HG03039 (cell line): ENCODE measurements around the gene CERS3.
"Not testable (repeated sequence)": the region's sequence is repeated elsewhere in the genome, so short reads cannot be mapped to it uniquely, and the experiment has no call there.

ENCODE experiments used
- ATAC-seq: cut with Tn5 transposase; IDR thresholded peaks from one replicate; pipeline ENCODE4 v1.9.1; 2021; ENCODE audit warnings: mild to moderate bottlenecking, moderate library complexity; ENCODE audit not compliant: unreplicated experiment

CERS3 gene

DNA sequence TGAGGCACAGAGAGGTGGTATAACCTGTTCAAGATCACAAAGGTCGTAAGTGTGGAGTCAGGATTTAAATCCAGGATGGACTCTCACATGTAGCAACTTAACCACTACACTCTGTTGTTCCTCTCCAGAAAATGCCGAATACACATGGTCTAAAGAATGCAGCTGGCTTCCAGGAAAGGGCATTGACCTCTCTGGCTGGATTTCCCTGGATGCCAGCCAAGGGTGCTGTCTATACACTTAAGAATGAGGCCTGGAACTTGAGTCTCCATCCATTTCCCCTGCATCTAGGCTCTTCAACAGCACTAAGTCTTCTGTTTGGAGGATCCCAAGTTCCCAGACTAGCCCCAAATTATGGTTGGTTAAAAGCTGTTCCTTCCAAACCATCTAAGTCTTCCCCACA lies 60.5 kb downstream of the CERS3 start:
- no peak for ATAC-seq

DNA sequence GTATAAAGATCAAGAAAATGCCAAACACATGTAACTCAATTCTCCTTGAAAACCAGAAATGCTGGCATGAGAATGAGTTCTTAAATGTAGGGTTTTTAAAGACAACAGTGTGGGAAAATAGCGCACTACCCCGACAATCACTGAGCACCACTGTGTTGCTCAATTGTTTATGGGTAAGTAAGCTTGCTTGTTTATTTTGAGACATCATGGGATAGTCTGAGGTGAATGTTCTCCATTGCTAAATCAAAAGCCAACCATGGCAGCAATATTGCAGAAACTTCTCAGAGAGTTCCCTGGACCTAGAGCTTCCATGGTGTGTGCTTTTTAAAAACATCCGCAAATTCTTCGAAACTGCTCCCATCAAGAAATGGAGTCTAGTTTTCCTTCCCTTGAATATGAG lies 62.7 kb downstream of the CERS3 start:
- no peak for ATAC-seq

DNA sequence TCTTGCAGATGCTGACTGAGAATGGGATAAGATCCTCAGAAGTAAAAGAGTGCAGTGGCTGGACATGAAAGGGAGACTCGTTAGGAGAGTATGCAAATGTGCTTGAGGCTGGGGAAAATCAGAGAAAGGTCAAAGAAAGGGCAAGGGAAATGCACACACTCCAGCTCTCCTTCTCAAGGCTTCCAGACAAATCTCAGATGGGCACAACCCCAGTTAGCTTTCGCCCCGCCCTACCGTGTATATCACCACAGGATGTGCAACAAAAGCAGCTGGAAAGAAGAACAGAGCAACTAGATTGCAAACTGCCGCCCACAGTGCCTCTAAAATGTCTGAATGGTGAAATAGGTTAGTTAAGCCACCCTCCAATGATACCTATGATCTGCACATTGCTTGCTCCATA lies 63.9 kb downstream of the CERS3 start:
- ATAC-seq: no peak

DNA sequence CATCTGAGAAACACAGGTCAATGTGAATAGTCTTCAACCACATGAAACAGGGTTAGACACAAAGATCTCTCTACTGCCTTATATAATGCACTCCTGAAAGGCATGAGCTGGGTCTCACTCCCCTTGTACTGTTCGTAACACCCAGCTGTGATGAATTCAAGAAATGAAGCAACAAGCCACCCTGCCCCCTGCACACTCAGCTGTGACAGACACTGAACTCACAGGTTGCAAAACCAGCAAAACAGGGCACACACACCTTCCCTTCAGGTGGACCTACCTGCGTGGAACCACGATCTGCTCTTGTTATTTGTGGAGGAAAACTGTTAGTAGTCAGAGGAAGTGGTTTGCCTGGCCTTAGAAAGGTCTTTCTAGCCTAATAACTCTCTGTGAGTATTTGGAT lies 64.5 kb downstream of the CERS3 start:
- ATAC-seq: no peak

DNA sequence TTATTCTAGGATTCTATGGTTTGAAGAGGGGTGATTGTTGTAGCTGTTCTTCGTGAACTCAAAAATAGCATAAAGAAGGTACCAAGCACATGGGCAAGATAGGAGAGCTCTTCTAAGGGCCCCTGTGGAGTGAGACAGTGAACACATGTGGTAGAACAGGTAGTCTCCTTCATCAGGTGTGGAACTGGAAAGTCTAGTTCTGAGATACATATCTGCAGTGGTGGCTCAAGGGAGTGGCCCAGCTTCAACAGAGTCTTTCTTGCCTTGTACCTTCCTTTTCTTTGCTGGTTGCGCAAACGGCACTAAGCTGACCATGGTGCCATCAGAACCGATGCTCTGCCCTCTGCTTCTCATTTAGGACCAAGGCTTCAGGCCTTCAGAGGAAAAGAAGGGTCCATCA lies 65.2 kb downstream of the CERS3 start:
- ATAC-seq: no peak

DNA sequence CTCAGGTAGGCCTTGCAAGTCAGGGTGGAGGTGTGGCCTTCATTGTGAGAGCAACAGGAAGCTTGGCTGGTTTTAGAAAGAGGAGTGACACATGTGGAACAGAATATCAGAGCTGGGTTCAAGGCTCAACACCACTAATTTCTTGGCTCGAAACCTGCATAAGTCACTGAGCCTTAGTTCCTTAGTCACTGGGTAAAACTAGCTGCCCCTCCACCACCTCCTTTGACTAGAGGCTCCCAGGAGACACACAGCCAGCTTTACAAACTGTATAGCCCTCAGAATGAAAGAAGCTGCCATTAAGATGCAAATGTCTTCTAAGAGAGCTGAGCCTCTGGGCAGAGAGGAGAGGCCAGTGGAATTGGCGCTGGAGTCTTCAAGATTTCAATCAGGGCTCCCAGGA lies 67.7 kb downstream of the CERS3 start:
- peak; percentile 51 for ATAC-seq

DNA sequence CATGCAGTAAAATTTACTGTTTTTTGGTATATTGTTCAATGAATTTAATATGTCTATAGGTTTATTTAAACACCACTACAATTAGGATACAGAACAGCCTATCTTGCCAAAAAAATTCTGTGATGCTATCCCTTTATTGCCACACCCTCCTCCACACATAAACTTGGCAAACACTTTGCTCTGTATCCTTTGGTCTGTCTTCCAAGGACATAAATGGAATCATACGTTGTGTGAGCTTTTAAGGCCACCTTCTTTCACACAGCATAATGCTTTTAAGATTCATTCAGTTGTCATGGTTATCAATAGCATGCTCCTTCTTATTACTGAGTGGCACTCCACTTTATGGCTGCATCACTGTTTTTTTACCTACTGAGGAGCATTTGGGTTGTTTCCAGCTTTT lies 71.5 kb downstream of the CERS3 start:
- ATAC-seq: no peak

DNA sequence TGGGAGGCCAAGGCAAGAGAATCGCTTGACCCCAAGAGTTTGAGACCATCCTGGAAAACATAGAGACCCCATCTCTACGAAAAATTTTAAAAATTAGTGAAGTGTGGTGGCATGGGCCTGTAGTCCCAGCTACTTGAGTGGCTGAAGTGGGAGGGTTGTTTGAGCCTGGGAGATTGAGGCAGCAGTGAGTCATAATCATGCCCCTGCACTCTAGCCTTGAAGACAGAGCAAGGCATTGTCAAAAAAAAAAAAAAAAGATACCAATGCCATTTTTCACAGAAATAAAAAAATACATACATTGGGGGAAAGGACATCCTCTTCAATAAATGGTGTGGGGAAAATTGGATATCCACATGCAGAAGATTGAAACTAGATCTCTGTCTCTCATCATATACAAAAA lies 74.6 kb downstream of the CERS3 start:
- ATAC-seq: no peak

DNA sequence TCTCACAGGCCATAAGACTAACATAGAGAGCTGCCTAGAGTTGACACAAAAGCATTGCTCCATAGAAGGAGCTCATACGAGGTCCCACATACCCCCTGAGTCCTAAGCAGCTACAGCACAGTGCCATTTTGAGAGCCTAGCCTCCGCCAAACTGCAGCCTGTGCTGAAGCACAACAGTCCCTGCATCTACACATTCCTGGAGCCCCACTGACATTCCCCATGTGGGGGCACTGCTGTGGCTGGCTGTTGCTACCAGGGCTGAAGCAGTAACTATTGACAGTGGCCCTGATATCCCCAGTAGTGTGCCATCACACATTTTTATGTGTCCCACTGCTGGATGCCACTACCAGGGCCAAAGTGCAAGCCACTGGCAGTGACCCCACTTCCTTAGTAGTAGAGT lies 80.3 kb downstream of the CERS3 start:
- ATAC-seq: no peak

DNA sequence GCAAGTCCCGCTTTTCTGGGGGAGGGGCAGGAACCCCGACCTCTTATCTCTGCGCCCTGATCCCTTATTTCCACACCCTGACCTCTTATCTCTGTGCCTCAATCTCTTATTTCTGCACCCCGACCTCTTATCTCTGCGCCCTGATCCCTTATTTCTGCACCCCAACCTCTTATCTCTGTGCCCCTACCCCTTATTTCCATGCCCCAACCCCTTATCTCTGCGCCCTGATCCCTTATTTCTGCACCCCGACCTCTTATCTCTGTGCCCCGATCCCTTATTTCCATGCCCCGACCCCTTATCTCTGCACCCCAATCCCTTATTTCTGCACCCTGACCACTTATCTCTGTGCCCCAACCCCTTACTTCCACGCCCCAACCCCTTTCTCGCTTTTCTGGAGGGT lies 87.7 kb downstream of the CERS3 start:
- ATAC-seq: not testable (repeated sequence)

DNA sequence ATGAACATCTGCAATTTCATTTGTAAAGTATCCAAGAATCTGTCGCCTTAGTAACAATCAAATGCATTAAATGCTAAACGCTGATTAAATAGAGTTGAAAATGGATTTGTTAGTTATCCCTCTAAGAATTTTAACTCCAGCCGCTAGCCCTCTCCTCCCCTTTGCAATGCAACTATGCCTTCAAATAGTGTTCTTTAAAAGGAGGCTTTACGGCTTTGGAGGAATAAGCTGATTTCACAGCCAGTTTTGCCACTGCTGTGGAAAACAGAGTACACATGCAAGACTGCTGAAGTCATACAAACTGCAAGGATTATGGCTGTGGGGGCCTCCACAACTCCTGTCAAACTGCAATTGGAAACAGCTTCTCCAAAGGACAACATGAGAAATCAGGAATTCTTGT lies 89.2 kb downstream of the CERS3 start:
- no peak for ATAC-seq

DNA sequence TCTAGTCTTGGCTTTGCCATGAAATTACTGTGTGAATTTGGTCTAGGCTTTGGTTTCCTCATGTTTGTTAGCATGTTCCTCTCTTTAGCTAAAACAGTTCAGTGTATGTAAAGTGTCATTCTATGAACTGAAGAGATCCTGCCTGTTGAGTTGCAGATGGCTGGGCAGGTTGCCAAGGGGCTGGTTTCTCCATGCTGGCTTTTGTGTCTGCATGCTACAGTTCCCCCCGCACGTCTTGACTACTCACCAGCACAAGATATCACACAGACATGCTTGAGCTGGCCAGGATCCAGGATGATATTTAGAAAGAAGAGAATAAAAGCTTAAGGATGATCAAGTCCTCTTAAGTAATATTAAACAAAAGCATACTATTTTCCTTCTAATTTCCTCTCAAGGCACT lies 90.2 kb downstream of the CERS3 start:
- ATAC-seq: no peak

DNA sequence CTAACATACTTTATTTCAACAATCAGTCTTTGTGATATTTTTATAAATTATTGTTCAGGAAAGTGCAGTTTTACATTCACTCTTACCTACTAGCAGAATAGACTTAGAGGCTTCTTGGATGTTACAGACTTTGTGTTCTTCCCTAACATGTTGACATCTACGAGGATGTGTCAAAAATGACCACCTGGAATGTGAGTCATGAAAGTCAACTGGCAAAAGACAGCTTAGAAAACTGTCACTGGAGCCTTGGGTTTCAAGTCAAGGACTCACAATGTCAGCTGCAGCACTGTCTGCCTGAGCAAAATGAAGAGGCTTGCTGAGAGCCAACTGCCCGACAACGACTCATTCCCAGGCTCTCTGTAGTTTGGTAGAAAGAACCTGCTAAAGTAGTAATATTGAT lies 91.5 kb downstream of the CERS3 start:
- no peak for ATAC-seq

DNA sequence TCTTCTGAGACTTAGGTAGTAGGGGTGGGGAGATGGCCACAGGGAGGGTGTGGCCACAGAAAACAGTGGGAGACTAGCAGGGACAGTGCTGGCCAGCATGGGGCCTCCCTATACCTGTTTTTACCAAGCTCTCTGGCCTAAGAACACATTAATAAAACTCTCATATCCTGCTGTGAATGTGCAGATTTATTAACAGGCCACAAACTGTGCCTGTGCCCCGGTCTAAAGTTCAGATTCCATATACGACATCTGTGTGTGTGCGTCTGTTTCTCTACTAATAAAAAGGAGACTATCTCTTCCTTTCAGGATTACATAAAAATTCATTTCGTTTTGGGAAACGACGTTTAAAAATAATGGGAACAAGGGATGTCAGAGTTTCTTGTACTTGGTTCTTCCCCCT lies 94.2 kb downstream of the CERS3 start:
- no peak for ATAC-seq

DNA sequence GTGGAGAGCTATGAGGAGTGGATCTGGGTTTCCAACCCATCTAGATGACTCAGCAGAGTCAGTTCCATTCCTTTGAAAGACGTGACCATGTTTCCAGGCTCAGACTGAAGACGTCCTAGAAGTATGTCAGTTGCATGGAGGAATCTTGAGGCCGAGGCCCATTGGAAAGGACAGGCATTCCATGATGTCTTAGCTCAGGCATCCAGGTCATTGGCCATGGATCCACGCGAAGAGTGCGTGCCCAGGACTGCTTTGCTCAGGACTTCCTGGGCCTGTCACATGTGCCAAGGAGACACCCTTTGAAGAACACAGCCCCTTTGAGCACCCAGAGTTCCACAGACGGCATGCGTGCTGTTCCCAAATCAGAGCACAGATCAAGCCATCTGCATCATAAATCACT lies 94.7 kb downstream of the CERS3 start:
- ATAC-seq: no peak

DNA sequence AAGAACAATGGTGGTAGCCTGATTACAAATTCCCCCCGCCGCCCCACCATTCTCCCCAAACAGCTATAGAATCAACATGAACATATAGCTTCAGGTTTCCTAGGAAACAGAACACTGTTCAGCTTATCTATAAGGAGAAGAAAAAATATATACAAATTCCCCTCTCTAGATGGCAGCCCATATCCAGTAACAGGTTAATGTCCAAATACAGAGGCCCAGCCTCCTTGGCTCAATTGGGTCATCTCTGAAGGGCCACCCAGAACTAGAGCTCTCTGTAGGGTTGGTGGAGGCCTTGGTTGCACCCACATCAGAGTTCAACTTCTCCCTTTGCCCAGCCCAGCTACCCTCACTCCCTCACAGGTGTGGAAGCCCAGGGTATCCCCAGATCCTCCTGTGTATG lies 95.4 kb downstream of the CERS3 start:
- ATAC-seq: no peak

DNA sequence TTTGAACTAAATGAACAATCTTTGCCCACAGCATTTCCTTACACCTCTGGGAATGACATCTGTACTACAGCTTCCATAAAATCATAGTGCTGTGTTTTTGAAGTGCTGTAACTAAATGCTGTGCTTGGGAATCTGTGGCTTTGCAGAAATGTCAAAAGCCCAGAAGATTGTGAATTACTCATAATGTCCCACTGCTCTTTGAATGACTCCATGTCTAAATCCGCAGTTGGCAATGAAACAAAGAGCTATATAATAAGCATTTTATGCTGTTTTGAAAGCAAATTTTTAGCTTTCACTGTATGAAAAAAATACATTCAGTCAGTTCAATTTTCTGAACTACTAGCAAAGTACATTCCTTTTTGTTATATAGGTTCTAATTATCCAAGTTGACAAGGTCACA lies 98.3 kb downstream of the CERS3 start:
- no peak for ATAC-seq

DNA sequence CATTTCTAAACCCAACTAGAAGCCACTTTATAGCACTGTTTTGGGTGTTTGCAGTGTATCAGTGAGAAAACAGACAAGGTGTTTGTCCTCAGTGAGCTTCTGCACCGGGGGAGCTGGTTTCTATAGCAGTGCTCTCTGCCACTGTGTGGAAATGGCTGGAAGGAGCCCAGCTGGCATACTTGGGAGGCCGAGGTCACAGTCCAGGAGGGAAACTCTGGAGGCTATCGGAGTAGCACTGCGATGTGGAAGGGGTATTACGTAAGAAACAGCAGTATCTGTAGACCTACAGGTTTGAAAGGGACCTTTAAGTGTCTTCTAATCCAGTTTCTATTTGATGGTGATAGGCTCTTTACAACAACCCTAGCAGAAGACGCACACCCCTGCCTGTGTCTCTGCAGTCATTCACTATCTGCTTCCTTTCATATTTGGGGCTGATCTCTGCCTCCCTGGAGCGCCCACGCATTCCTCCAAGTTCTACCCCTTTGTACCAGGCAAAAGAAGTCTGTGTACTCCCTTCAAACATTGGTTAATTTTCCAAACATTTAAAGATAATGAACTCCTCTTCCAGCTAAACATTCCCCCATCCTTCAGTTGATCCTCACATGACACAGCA lies 99.5 kb downstream of the CERS3 start:
- no peak for ATAC-seq

DNA sequence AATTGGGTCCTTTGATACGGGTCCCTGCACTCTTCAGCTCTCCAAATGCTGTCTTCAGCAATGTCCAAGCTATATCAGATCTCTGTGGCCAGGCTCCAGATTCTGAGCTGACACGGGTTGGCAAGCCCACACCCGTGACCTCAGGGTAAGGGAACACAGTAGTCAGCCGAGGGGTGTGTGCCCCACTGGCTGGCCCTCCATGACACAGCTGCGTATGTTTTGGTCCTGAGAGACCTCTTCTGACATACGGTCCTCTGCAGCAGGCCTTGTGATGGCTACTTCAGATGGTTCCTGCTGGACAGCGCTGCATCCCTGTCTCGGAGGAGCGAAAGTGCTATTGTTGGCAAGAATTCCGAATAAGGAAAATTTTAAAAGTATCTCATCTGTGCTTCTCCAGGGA lies 101.8 kb downstream of the CERS3 start:
- no peak for ATAC-seq

DNA sequence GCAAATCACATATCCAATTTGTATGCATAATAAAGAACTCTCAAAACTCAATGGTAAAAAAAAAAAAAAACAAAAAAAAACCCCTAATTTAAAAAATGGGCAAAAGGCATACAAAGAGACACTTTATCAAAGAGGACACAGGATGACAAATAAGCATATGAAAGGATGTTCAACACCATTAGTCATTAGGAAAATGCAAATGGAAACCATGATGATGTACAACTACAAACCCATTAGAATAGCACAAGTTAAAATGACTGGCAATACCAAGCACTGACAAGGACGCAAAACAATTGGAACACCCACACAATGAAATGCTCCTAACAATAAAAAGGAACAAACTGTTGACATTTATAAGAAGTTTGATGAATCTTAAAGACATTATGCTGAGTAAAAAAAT lies 123.6 kb downstream of the CERS3 start:
- ATAC-seq: no peak

DNA sequence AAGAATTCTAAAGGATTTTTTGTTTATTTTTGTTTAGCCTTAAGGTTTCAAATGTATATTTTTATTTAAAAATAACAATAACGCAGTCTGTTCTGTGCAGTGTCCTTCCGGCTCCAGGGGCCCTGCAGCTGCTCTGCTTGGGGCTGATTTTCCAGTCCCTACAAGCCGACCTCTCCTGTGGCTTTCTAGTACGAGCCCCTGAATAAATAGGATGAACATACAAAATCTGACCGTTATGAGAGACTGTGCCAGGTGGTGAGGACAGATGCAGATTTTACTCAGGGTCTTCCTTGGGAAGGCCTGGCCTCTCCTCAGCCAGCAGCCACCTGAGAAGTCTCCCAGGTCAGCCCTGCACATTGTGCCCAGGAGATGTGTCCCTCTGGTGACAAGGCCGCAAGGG lies 127.8 kb downstream of the CERS3 start:
- ATAC-seq: no peak

DNA sequence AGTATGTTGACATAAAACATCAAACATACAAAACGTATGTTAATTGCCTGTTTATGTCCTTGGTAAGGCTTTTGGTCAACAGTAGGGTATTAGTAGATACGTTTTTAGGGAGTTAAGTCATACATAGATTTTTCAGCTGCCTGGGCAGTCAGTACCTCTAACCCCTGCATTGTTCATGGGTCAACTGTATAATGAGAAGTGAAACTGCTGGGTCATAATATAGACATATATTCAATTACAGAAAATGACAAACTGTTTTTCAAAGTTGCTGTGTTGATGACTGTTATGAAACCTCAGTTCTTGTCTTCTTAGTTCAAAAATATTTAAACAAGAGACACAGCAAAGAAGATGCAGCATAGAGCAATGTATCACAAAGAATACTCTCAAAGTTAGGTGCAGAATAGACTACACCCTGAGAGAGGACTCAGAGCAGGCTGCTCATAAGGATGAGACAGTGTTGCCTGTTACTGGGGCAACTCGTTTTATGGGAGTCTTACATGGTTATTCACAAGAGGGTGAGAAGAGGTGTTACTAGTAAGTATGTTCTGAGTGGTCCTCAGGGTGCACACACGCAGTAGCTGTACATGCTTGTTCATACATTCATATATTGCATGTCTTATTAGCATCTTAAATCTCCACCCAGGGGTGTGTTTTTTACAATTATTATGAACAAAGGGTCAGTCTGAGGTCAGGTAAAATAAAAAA lies 133.9 kb downstream of the CERS3 start:
- ATAC-seq: no peak

DNA sequence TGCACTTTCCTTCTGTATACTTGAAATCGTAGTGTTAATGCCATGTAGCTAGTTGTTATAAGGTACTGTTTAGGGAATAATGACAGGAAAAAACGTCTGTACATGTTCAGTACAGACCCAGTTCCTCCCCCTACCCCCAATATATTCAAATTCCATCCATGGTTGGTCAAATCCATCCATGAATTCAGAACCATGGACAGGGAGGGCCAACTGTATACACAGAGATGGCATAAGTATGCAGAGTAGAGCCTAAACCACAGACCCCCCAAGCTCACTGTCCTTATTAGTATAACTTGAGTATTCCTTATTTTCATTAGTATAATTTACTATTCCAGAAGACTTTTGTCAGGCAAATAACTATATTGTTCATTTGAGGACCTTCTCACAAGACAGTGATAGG lies 135.7 kb downstream of the CERS3 start:
- ATAC-seq: no peak
